Fibroblast of skin of left quadriceps (primary cell): ENCODE data around the gene CADM4.

Experiments used
- DNase-seq, 2 experiments: peaks; one replicate each; pipeline ENCODE4 v3.0.0-alpha.2; 2013; ENCODE audit warnings: low read depth in 2 of 2

Gene CADM4

DNA sequence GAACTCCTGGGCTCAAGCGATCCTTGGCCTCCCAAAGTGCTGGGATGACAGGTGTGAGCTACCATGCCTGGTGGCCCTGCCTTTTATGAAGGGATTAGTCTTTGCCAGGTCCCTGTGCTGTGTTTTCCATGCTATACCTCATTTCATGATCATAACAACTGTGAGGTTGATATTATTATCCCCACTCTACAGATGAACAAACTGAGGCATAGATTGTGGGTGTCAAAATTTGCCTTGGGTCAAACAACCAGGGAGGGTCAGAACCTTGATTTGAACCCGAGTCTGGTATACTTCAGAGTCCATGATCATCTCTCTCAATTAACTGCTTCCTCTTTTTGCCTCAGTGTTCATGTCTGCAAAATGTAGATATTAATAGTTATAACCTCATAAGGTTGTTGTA is 57.2 kb downstream of the CADM4 start:
- DNase-seq: no peak

DNA sequence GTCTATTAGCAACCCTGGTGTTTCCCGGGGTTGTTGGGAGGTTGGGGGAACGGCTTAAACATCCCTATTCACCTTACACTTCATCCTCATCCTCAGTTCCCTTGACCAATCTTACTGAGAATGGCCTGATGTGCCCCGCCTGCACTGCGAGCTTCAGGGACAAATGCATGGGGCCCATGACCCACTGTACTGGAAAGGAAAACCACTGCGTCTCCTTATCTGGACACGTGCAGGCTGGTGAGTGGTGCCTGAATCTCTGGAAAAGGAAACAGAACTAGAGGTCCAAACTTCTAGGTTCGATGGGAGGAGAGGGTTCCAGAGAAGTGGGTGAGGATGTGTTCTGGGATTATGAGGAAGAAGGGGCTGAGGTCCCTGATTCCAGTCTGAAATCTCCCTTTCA is 58.2 kb downstream of the CADM4 start:
- DNase-seq: no peak

DNA sequence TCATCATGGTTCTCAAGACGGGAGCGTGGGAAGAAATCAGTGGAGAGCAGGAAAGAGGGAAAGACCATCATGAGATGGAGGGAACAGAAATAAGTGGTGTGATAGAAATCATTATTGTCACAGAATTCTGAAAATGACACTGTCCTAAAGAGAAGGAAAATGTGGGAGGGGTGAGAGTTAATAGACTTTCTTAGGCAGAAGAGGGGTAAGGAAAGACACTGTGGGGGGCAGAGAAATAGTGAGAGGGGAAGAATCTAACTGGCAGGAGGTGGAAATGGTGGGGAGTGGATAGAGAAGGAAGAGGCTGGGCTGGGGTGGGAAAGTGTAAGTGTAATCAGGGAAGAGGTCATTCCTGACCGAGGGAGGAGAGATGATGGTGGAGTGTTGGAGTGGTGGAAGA is 60.9 kb downstream of the CADM4 start:
- DNase-seq: no peak

DNA sequence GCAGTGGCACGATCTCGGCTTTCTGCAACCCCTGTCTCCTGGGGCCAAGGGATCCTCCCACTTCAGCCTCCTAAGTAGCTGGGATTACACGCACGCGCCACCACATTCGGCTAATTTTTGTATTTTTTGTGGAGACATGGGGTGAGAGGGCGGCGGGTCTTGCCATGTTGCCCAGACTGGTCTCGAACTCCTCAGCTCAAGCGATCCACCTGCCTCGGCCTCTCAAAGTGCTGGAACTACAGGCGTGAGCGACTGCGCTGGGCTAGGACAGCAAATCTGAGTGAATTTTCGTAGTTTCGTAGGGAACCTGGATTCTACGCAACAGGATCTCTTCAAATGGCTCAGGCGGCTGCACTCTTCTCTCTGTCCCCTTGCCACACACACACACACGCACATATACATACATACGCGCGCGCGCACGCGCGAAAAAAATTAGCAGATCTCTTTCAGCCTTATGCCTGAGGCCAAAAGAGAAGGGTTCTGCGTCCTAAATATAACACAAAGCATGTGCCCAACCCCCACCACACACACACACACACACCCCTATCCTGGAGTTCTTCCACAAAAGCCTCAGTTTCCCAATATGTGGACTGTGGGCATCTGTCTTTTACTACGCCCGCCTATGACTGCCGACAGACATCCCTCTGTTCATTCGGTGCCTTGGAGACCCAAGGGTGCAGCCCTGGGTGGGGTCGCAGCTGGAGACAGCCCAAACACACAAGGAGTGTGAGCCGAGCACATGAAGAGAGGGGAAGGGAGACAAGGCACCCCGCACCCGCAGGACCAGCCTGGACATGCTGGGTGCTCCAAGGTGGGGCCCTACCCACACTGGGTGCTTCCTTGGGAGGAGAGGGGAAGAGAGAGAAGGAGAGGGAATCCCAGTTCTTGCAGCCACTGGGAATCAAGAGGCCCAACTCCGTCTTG is 63.4 kb downstream of the CADM4 start:
- DNase-seq: no peak

DNA sequence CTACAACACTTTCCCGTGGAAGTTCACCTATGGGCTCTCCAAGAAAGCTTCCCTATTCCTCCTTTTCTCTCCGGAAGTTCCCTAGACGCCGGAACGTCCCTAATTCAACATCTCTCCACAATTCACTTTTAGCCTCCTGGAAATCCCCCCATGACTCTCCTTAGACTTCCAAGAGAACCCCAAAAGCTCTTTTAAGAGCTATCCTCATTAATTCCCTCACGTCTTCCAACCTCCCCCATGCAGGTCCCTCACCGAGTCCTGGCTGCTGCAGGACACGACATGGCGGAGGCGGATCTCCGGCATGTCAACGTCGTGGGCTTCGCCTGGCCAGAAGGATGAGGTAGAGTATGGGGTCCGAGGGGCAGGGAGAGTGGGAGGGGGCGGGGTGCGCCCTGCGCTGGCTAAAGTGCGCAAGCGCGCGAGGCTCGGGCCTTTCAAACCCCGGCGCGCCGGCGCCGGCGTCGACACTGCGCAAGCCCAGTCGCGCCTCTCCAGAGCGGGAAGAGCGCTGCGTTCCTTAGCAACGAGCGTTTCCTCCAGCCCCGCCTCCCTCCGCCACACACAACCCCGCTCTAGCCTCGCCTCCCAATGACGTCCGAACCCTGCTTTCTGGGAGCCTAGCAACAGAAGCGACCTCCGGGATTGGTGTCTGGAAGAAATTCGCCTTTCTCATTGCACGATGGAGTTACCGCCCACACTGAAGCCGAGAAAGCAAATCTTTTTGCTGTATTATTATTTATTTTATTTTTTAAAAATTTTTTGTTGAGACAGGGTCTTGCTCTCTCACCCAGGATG is 64.3 kb downstream of the CADM4 start, which contains the start of the genes PINLYP and XRCC1:
Gene PINLYP, plus strand, starts transcription at position 646 of the 795 bp plus-strand sequence. CDS start 1,391 bp downstream, outside the sequence.
Gene XRCC1, minus strand, starts transcription at position 372 of the 795 bp plus-strand sequence. Its CDS starts 69 bp downstream, at position 303.
- peak; percentile 96 for DNase-seq

DNA sequence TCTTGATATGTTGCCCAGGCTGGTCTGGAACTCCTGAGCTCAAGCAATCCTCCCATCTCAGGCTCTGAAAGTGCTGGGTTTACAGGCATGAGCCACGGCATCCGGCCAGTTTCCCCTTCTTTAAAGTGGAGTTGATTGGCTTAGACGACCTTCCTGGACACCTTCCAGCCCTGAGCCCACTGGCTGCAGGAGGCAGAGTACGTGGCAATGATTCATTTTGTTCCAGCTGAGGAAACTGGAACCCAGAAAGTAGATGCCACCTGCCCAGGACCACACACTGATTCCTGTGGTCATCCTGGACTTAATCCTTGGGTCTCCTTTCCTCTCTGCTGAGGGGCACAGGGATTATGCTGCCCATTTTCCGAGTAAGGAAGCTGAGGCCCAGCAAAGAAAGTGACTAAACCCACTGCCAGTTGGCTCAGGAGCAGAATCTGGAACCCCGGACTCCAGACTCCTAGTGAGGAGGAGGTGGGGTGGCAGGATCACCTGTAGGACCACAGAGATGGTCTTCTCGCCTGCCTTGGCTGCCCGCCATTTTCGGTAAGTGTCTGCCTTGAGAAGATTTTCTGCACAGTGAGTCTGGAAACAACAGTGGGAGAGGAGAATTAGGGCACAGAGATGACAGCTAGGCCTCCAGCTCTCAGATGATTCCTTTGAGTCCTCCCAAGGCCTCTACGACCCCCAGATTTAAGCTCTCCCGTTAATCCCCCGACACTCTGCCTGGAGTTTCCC is 65.1 kb downstream of the CADM4 start:
- DNase-seq: no peak
